Globus pallidus (tissue), 1 donor: Measurements from ENCODE around the gene AUNIP.

Experiments
- DNase-seq: peaks from one replicate; pipeline ENCODE4 v3.0.0-alpha.2; 2015; ENCODE audit warnings: low spot score

Gene AUNIP

GRCh38 chr1:25888426-25888987 is 29.2 kb upstream of the AUNIP start:
- no peak for DNase-seq

GRCh38 chr1:25885602-25886001 is 26.3 kb upstream of the AUNIP start:
- no peak for DNase-seq

- no peak for DNase-seq
Measured at GRCh38 chr1:25881266-25881665, 22.0 kb upstream of the AUNIP start.

GRCh38 chr1:25880518-25880917 is 21.3 kb upstream of the AUNIP start:
- DNase-seq = no peak

- DNase-seq = no peak
Measured at GRCh38 chr1:25879675-25880074, 20.4 kb upstream of the AUNIP start.

- DNase-seq = no peak
Measured at GRCh38 chr1:25878690-25879089, 19.4 kb upstream of the AUNIP start.

GRCh38 chr1:25877155-25877554 is 17.9 kb upstream of the AUNIP start:
- DNase-seq = no peak

- no peak for DNase-seq
Measured at GRCh38 chr1:25876693-25877077, 17.4 kb upstream of the AUNIP start.

- no peak for DNase-seq
Measured at GRCh38 chr1:25875856-25876692, 16.8 kb upstream of the AUNIP start.

GRCh38 chr1:25875154-25875855 is 16.0 kb upstream of the AUNIP start, which contains the start of gene PAQR7:
Gene PAQR7 (minus strand): TSS chr1:25875708. CDS start chr1:25863839, 11,869 bp downstream.
- peak; percentile 73 for DNase-seq

- no peak for DNase-seq
Measured at GRCh38 chr1:25874635-25875153, 15.4 kb upstream of the AUNIP start.

- DNase-seq = no peak
Measured at GRCh38 chr1:25874209-25874608, 15.0 kb upstream of the AUNIP start.

- DNase-seq = no peak
Measured at GRCh38 chr1:25873120-25873519, 13.9 kb upstream of the AUNIP start.

- DNase-seq = no peak
Measured at GRCh38 chr1:25872713-25873112, 13.5 kb upstream of the AUNIP start.

GRCh38 chr1:25871704-25872494 is 12.6 kb upstream of the AUNIP start:
- no peak for DNase-seq

GRCh38 chr1:25871086-25871703 is 11.9 kb upstream of the AUNIP start:
- DNase-seq = no peak

GRCh38 chr1:25870614-25871013 is 11.4 kb upstream of the AUNIP start:
- DNase-seq = no peak

- DNase-seq = no peak
Measured at GRCh38 chr1:25869909-25870606, 10.8 kb upstream of the AUNIP start.

GRCh38 chr1:25867210-25867991 is 8.1 kb upstream of the AUNIP start:
- no peak for DNase-seq

GRCh38 chr1:25866288-25866687 is 7.0 kb upstream of the AUNIP start:
- DNase-seq = no peak
